HG03103 (cell line): Measurements from ENCODE around the gene TBPL2.

Source experiments
- ATAC-seq: cut with Tn5 transposase; IDR thresholded peaks from one replicate; pipeline ENCODE4 v1.9.1; 2021; ENCODE audit warnings: low read depth; ENCODE audit not compliant: unreplicated experiment

Gene TBPL2

DNA sequence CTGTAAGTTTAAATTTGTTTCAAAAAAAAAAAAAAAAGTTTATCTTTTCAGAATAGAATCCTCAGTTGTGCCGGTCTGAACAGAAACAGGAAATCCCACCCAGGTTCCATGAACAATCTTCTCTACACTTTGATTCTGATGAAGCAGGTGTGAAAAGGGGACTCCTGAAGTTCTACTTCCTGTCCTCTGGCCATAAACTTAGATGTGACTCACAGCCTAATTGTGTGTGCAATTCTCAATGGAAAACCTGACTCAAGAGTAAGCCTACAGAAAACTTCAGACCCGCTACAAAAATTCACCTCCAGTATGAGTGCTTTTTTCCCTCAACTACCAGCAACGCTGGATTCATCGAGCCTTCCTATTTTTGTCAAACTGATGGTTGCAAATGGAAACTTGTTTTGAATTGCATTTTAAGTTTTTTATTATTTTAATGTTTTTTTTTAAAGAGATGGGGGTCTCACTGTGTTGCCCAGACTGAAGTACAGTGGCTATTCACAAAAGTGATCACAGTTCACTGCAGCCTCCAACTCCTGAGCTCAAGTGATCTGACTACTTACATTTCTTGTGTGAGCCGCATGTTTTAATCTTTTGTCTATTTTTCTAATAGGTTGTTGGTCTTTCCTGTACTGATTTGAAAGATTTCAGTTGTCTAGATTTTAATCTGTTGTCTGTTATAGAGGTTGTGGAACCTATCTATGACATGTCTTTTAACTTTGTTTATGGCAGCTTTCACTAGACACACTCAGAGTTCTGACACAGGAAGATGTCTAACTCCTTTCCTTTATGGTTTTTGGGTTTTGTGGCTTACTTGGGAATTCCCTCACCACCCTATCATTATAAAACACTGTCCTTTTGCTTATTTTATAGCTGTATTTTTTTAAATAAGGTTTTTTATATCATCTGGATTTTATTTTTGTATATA is 66.4 kb downstream of the TBPL2 start:
- no peak for ATAC-seq

DNA sequence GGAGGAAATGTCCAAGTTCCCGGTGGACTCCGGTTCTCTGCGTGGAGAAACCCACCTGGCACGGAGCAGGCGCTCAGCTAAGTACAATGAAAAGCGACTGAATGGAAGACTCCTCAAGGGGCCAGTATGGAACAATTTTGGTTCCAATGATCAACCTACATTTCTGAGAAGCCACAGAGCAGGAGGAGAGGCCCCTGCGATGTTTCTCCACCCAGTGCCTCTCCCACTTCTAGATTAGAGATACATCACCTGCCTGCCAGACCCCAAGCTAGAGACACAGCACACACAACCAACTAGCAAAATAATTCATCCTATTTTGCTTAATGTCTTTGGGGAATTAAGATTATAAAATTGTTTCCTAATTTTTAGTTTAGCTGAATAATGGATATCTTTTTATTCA is 67.6 kb downstream of the TBPL2 start:
- ATAC-seq: no peak

GRCh38 chr14:55372423-55372822 is 68.0 kb downstream of the TBPL2 start:
- no peak for ATAC-seq

GRCh38 chr14:55370883-55371455 is 69.4 kb downstream of the TBPL2 start:
- ATAC-seq: no peak

GRCh38 chr14:55366271-55366670 is 74.1 kb downstream of the TBPL2 start:
- no peak for ATAC-seq
